GM18502 (cell line): ENCODE measurements around the gene HSPA5.
A peak's percentile ranks its signal among the peaks of the same experiment; 100 is the strongest.
"Not testable (repeated sequence)": the region's sequence is repeated elsewhere in the genome, so short reads cannot be mapped to it uniquely, and the experiment has no call there.

ENCODE experiments used
- ATAC-seq: cut with Tn5 transposase; IDR thresholded peaks from one replicate; pipeline ENCODE4 v1.9.1; 2021; ENCODE audit warnings: mild to moderate bottlenecking; ENCODE audit not compliant: unreplicated experiment, poor library complexity

Gene HSPA5

DNA sequence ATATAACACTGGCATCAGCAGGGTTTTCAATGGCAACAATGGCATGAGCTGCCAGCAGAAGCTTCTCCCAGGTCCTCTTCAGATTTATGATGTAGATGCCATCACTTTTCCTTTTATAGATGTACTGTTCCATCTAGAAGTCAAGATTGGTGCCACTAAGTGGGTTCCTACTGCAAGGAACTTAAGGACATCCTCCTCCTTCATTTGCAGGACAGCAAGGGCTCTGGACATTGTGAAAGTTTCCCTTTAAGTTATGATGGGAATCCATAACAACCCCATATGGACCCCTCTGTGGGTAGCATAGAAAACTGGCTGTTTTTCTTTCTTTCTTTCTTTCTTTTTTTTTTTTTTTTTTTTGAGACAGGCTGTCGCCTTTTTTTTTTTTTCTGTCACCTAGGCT lies 45.6 kb downstream of the HSPA5 start:
- not testable (repeated sequence) for ATAC-seq

- ATAC-seq = not testable (repeated sequence)
Measured at GRCh38 chr9:125194466-125194865, 46.7 kb downstream of the HSPA5 start.

- no peak for ATAC-seq
Measured at GRCh38 chr9:125190361-125190801, 50.8 kb downstream of the HSPA5 start.

DNA sequence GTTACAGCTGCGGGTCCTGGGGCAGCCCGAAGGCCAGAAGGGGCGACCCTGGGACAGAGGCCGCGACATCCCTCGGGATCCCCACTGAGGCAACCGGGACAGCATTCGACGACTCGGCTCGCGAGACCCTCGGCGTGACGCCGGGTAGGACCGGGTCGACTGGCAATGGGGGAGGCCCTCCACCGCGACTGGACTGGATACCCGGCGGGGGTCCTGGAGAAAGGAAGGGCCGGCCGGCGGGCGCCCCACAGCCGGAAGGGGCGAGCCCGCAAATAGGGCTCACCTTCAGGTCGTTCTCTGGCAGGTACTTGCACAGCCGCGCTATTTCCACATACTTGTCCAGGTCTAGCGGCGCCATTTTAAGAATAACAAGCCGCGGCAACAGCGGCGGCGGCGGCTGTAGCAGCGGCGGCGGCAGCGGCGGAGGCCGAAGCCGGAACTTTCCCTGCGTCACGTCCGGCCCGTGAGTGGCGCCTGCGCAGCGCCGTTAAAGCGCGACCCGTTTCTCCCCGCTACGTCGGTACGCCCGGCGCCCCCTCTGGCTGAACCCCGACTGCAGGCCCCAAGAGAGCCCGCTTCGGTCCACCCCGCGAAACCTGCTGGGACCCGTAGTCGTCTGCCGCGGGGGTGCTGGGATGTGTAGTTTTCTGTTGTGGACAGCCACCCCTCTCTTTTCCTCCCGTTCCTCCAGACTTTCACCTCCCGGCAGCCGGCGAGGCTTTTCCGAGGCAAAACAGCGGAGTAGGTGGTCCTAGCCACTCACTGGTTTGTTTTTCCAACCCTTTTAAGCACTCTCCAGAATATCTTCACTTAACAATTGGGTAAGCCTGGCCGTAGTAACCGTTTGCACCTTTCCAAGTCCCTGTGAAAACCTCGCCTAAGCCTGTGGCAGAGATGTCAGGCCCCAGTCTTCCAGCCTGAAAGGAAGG lies 51.5 kb downstream of the HSPA5 start, which contains the start of gene PPP6C:
TSS of gene PPP6C (minus strand) at position 443 of the 929 bp plus-strand sequence. CDS start at position 358, 85 bp downstream.
- peak; percentile 97 for ATAC-seq

DNA sequence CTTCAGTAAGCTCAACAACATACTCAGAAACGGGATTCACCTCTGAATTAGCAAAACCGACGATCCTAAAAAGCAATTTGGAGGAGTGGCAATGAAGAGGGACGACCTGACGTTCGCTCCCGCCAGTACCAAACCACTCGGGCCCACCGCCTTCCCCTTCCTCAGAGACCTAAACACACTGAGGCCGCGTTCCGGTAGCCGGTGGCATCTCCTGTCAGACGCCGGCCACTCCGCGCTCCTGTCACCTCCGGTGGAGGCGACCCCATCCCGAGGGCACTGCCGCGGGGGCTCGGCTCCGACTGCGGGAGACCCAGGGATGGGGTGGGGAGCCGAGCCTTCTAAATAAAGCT lies 52.2 kb downstream of the HSPA5 start:
- ATAC-seq = peak; percentile 26
